K562 (cell line): ENCODE data around the gene SF3A2. TPM values are rescaled to one million over a fixed set of nuclear protein-coding genes. Genes with fewer than 3 reads are reported as not detected.
A peak's percentile ranks its signal among the peaks of the same experiment; 100 is the strongest.

Source experiments
- ATAC-seq: fragments of 200-7000 bp; cut with Tn5 transposase; 3 replicates; pipeline ENCODE4 v1.9.1; 2020; ENCODE audit warnings: moderate library complexity
- Bru-seq: library from RNA; stranded (reverse); fragments of 400-500 nt; gene quantifications from one replicate; lab custom pipeline; 2021; lab: Mats Ljungman, UMichigan
- BruChase-seq, 2 experiments: library from RNA; stranded (reverse); fragments of 400-500 nt; gene quantifications; one replicate each; lab custom pipeline; 2021; lab: Mats Ljungman, UMichigan
- BruUV-seq: library from RNA; stranded (reverse); fragments of 400-500 nt; replicated peaks from 2 replicates; lab custom pipeline; 2021; lab: Mats Ljungman, UMichigan
- CTCF ChIA-PET: fragments of 300-600 bp; formaldehyde crosslinking; extraction: SDS; loops from one replicate; lab custom pipeline; 2021; ENCODE audit warnings: low intra/inter-chr PET ratio; lab: Yijun Ruan, JAX
- POLR2A ChIA-PET: fragments of 300-600, 350-650 bp; sonication (Branson Sonifier 250); formaldehyde crosslinking; extraction: SDS; loops from one replicate; lab custom pipeline; 2021; ENCODE audit warnings: antibody characterized with exemption, inconsistent platforms; lab: Yijun Ruan, JAX
- DNase-seq, 4 experiments: peaks; one replicate each; pipeline versions ENCODE4 v3.0.0 to v3.0.0-alpha.2; 2011 to 2018; ENCODE audit warnings: low spot score in 3 of 4, mixed read lengths in 3 of 4; ENCODE audit errors: extremely low read depth in 1 of 4
- FAIRE-seq: peaks from 2 replicates; lab custom pipeline; 2011; peaks lifted over from hg19 to GRCh38; lab: Jason Lieb, UNC
- H2AFZ ChIP-seq: 2 replicates; pipeline ENCODE4 v1.6.0; 2011; ENCODE audit warnings: low read depth, low read length, control low read depth, inconsistent platforms
- H3K27ac ChIP-seq: fragments of 200-600 bp; 3 replicates; pipeline ENCODE4 v1.8.0; 2011; ENCODE audit warnings: low read depth, mild to moderate bottlenecking, control low read depth, inconsistent platforms, low read length, moderate library complexity, mixed read lengths; ENCODE audit errors: extremely low read depth
- H3K27me3 ChIP-seq, 2 experiments: fragments of 300-600 bp in 1 of 2; 2 replicates in 1 of 2; 3 replicates in 1 of 2; pipeline versions ENCODE4 v1.6.0 to v1.8.0; 2011; ENCODE audit warnings: inconsistent platforms in 2 of 2, low read length in 2 of 2, mild to moderate bottlenecking in 1 of 2, mixed read lengths in 1 of 2, moderate library complexity in 1 of 2; ENCODE audit not compliant: control insufficient read depth in 2 of 2, insufficient read depth in 2 of 2
- H3K36me3 ChIP-seq: fragments of 300-600 bp; 3 replicates; pipeline ENCODE4 v1.8.0; 2011; ENCODE audit warnings: mild to moderate bottlenecking, low read length, inconsistent platforms; ENCODE audit not compliant: control insufficient read depth, insufficient read depth
- H3K4me1 ChIP-seq, 2 experiments: fragments of 200-600 bp in 1 of 2; replicated peaks in 1 of 2; 2 replicates in 1 of 2; 3 replicates in 1 of 2; pipeline versions ENCODE4 v1.5.1 to v1.8.0; 2011; ENCODE audit warnings: inconsistent platforms in 2 of 2, low read length in 2 of 2, mild to moderate bottlenecking in 1 of 2, mixed read lengths in 1 of 2, moderate library complexity in 1 of 2; ENCODE audit not compliant: control insufficient read depth in 2 of 2, insufficient read depth in 2 of 2
- H3K4me2 ChIP-seq: 2 replicates; pipeline ENCODE4 v1.6.1; 2011; ENCODE audit warnings: low read length, control low read depth, inconsistent platforms, mixed read lengths; ENCODE audit not compliant: insufficient read depth
- H3K4me3 ChIP-seq: fragments of 200-600 bp; sonication (generic), shearing (Covaris generic); 2 replicates; pipeline ENCODE4 v1.5.1; 2016; ENCODE audit warnings: control low read depth, inconsistent platforms
- H3K79me2 ChIP-seq: fragments of 200-600 bp; 3 replicates; pipeline ENCODE4 v1.8.0; 2011; ENCODE audit warnings: low read length, inconsistent platforms; ENCODE audit not compliant: control insufficient read depth, insufficient read depth
- H3K9ac ChIP-seq, 2 experiments: 2 replicates each; pipeline versions ENCODE4 v1.6.0 to v1.6.1; 2011; ENCODE audit warnings: low read depth in 2 of 2, low read length in 2 of 2, control low read depth in 1 of 2, inconsistent platforms in 1 of 2, mild to moderate bottlenecking in 1 of 2, mixed read lengths in 1 of 2; ENCODE audit not compliant: insufficient read depth in 1 of 2
- H3K9me1 ChIP-seq: one replicate; pipeline ENCODE4 v1.6.0; 2011; ENCODE audit warnings: inconsistent platforms, mild to moderate bottlenecking, low read length, moderate library complexity; ENCODE audit not compliant: control insufficient read depth, insufficient read depth
- H3K9me3 ChIP-seq: replicated peaks from 2 replicates; pipeline ENCODE4 v1.5.1; 2011; ENCODE audit warnings: low read depth, low read length, inconsistent platforms; ENCODE audit not compliant: control insufficient read depth, insufficient read depth
- H4K20me1 ChIP-seq: replicated peaks from 2 replicates; pipeline ENCODE4 v1.6.1; 2011; ENCODE audit warnings: low read length, inconsistent platforms, mixed read lengths; ENCODE audit not compliant: control insufficient read depth, insufficient read depth
- BRD9 ChIP-seq: fragments of 450-650 bp; IDR thresholded peaks from 2 replicates; pipeline ENCODE4 v1.6.1; 2018; ENCODE audit warnings: low read depth; ENCODE audit not compliant: partially characterized antibody
- IFI16 ChIP-seq: fragments of 250-450 bp; sonication (Bioruptor Pico); IDR thresholded peaks from 2 replicates; pipeline ENCODE4 v2.1.2; 2022; ENCODE audit warnings: mild to moderate bottlenecking, inconsistent platforms
- NFE2 ChIP-seq: IDR thresholded peaks from 2 replicates; pipeline ENCODE4 v1.6.1; 2014; ENCODE audit warnings: antibody characterized with exemption, low read depth
- NFRKB ChIP-seq: fragments of 450-650 bp; IDR thresholded peaks from 2 replicates; pipeline ENCODE4 v1.6.1; 2016; ENCODE audit warnings: low read depth
- SP1 ChIP-seq: sonication (generic); formaldehyde crosslinking; IDR thresholded peaks from 2 replicates; pipeline ENCODE4 v1.8.1; 2022; ENCODE audit warnings: mild to moderate bottlenecking, missing genetic modification reagents
- TCF7 ChIP-seq: sonication (generic); IDR thresholded peaks from 2 replicates; pipeline ENCODE4 v1.6.1; 2016; ENCODE audit warnings: antibody characterized with exemption, borderline replicate concordance
- TOE1 ChIP-seq, 2 experiments: fragments of 450-650 bp in 1 of 2; sonication (generic) in 1 of 2; formaldehyde crosslinking in 1 of 2; IDR thresholded peaks; 2 replicates each; pipeline versions ENCODE4 v1.7.1 to v1.8.0; 2016 to 2022; ENCODE audit warnings: borderline replicate concordance in 2 of 2, mild to moderate bottlenecking in 2 of 2, antibody characterized with exemption in 1 of 2, inconsistent platforms in 1 of 2, low read depth in 1 of 2, missing genetic modification reagents in 1 of 2, moderate library complexity in 1 of 2
- ZNF174 ChIP-seq: fragments of 250-450 bp; sonication (Bioruptor Pico); IDR thresholded peaks from 2 replicates; pipeline ENCODE4 v1.4.0; 2020; ENCODE audit warnings: mild to moderate bottlenecking
- WGBS: fragments of 100-300 bp; shearing (Covaris generic); methylation state at CpG from one replicate; pipeline ENCODE4 v1.1.6; 2016; ENCODE audit warnings: low coverage, mixed read lengths; ENCODE audit not compliant: insufficient coverage; ENCODE audit errors: missing lambda C conversion rate; 5-methylcytosine and 5-hydroxymethylcytosine counted together
- in situ Hi-C: fragments of 300-500 bp; cut with MboI; formaldehyde crosslinking; loops from 4 replicates; pipeline ENCODE4 v1.15.0; 2018; ENCODE audit warnings: inconsistent platforms, mixed read lengths
- intact Hi-C: fragments of 100-400 bp; cut with micrococcal nuclease; formaldehyde crosslinking; loops from 2 replicates; pipeline ENCODE4 v1.14.2; 2022
- long read RNA-seq, 3 experiments: library from polyadenylated mRNA in 2 of 3; library from RNA in 1 of 3; unstranded in 2 of 3; stranded (forward) in 1 of 3; transcript quantifications; one replicate each; pipeline ENCODE4 v2.0.0, GENCODE V29; 2019 to 2022
- polyA minus RNA-seq, 3 experiments: library from RNA; depleted of rRNA, polyadenylated mRNA; stranded (reverse); fragments of >200 nt; gene quantifications; 2 replicates each; pipeline ENCODE4 v1.2.3, GENCODE V29; 2011
- polyA plus RNA-seq, 8 experiments: library from polyadenylated mRNA; depleted of rRNA in 4 of 8; stranded (reverse) in 5 of 8; unstranded in 3 of 8; fragments of >200 nt; fragmentation: Nextera tagmentation in 2 of 8; fragmentation: Illumina TruSeq in 1 of 8; extraction: Ambion mirVana in 2 of 8; extraction: Trizol in 1 of 8; gene quantifications; 2 replicates each; pipeline versions ENCODE4 v1.2.1 to v1.2.3, GENCODE V29; 2011 to 2014; ENCODE audit warnings: inconsistent platforms in 1 of 8, missing spikeins in 1 of 8
- total RNA-seq, 7 experiments: library from RNA; depleted of rRNA in 6 of 7; stranded (reverse); fragments of >200 nt in 6 of 7; fragmentation: Illumina TruSeq in 2 of 7; extraction: Trizol in 2 of 7; gene quantifications; 2 replicates each; pipeline versions ENCODE4 v1.2.1 to v1.2.3, GENCODE V29; 2011 to 2021; ENCODE audit warnings: low replicate concordance in 1 of 7
- TF ChIP-seq, protein P1 (sequence below): fragments of 200-800 bp; sonication (Bioruptor generic); IDR thresholded peaks from 2 replicates; pipeline ENCODE4 v1.6.1; 2017; ENCODE audit warnings: missing genetic modification characterization, missing compliant biosample characterization
- TF ChIP-seq, protein P2 (sequence below): fragments of 250-450 bp; sonication (Bioruptor Pico); IDR thresholded peaks from 2 replicates; pipeline ENCODE4 v1.9.0; 2021; ENCODE audit warnings: mild to moderate bottlenecking

Gene SF3A2, protein sequence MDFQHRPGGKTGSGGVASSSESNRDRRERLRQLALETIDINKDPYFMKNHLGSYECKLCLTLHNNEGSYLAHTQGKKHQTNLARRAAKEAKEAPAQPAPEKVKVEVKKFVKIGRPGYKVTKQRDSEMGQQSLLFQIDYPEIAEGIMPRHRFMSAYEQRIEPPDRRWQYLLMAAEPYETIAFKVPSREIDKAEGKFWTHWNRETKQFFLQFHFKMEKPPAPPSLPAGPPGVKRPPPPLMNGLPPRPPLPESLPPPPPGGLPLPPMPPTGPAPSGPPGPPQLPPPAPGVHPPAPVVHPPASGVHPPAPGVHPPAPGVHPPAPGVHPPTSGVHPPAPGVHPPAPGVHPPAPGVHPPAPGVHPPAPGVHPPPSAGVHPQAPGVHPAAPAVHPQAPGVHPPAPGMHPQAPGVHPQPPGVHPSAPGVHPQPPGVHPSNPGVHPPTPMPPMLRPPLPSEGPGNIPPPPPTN
- total RNA-seq (2011; cell fraction: chromatin; rRNA removed; ENCODE audit: low replicate concordance), result 112 and 366 TPM in 2 replicates
- 303 and 373 TPM in 2 replicates for total RNA-seq (2011; cell fraction: nucleolus; rRNA removed)
- 182 TPM in 2 replicates for total RNA-seq (2011; cell fraction: nucleoplasm; rRNA removed)
- total RNA-seq (2014; rRNA removed) (50.3 and 111 TPM in 2 replicates), total RNA-seq (2014; rRNA removed; fragmentation: Illumina TruSeq; extraction: Trizol) (4.5 and 5.8 TPM in 2 replicates), total RNA-seq (2015; rRNA removed; fragmentation: Illumina TruSeq; extraction: Trizol) (22.8 and 30.6 TPM in 2 replicates), total RNA-seq (2021) (181 and 194 TPM in 2 replicates), polyA plus RNA-seq (2011; rRNA removed) (7.9 and 21.0 TPM in 2 replicates), polyA plus RNA-seq (2014; fragmentation: Illumina TruSeq; extraction: Trizol) (44.6 and 119 TPM in 2 replicates), polyA plus RNA-seq (2014; fragmentation: Nextera tagmentation; extraction: Ambion mirVana) (under 1 TPM; 0.17 to 0.35 TPM), polyA plus RNA-seq (2014; rRNA removed) (45.9 and 46.7 TPM in 2 replicates), polyA minus RNA-seq (2011; rRNA and poly(A)+ RNA removed) (8.5 and 10.2 TPM in 2 replicates), Bru-seq, nascent RNA (percentile 87 among the genes with signal in this experiment), BruChase-seq, experiment 1, labeled RNA remaining after a 2-hour chase (percentile 83 among the genes with signal in this experiment), BruChase-seq, experiment 2, labeled RNA remaining after a 6-hour chase (percentile 85 among the genes with signal in this experiment)
- 11.3 and 12.6 TPM in 2 replicates for polyA plus RNA-seq (2011; cell fraction: cytosol; rRNA removed)
- 164 and 237 TPM in 2 replicates for polyA plus RNA-seq (2011; cell fraction: nucleus; rRNA removed)
- 142 and 173 TPM in 2 replicates for polyA plus RNA-seq (2012)
- 49.6 and 76.1 TPM in 2 replicates for polyA minus RNA-seq (2011; cell fraction: cytosol; rRNA and poly(A)+ RNA removed)
- polyA minus RNA-seq (2011; cell fraction: nucleus; rRNA and poly(A)+ RNA removed), result 127 and 137 TPM in 2 replicates
- long read RNA-seq, experiment 1, transcript SF3A2-201 (9 exons, 1,963 nt), result major isoform, 11 of 72 reads
- long read RNA-seq, experiment 1, partial matches to known transcripts, result 58 of 72 reads
- long read RNA-seq, experiment 1, other reads (novel, unspliced or antisense), result 3 of 72 reads
- long read RNA-seq, experiment 2, transcript SF3A2-201 (9 exons, 1,963 nt), result major isoform, 115 of 208 reads
- long read RNA-seq, experiment 2, partial matches to known transcripts, result 71 of 208 reads
- long read RNA-seq, experiment 2, other reads (novel, unspliced or antisense), result 20 of 208 reads
- long read RNA-seq, experiment 3, partial matches to known transcripts, result 0 of 4 reads
- long read RNA-seq, experiment 3, other reads (novel, unspliced or antisense), result 1 of 4 reads

DNA sequence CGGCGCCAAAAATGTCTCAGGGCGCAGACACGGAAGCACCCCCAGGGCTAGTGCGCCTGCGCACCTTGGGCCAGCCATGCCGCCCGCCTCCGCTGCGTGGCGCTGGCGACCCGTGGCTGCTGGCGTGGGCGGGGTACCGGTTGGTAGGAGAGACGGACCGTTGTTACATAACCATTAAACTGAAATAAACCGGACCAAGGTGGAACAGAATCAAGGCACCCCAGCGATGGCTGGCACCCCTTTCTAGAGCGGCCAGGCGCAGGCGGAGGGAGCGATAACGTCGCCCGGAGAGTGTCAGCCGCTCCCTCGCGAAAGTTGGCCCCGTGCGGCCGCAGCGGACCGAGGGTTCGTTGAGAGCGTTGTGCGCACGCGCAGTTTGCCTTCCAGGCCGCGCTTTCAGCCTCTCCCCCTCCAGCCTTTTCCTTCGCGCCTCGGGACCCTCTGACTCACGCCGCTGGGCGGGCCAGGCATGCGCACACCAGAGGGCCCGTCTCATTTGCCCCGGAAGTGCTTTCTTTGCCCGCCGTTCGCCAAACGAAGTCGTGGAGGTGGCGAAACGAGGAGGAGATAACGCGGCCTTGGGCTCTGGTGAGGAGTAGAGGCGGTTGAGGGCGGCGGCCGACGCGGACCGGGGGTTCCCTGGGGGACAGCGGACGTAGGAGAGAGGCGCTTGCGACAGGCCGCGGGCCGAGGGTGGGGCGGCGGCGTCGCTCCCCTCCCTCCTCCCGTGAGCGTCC is at the start of gene SF3A2, which contains the start of gene PLEKHJ1:
SF3A2 (plus strand) TSS at position 511 of the 737 bp plus-strand sequence. CDS start 6,595 bp downstream, outside the sequence.
PLEKHJ1 (minus strand) TSS at position 16 of the 737 bp plus-strand sequence. CDS start 81 bp downstream, outside the sequence.
- WGBS, result 2% methylated on average over 49 of the region's 80 CpGs
- Histone ChIP-seq H3K27me3 (no peaks in the 10 kb centered on the region), H3K9me3 (no peaks in the 10 kb centered on the region), H3K9me1 (peaks cover 17% of the 10 kb centered on the region), H3K4me1 (peaks cover 28 to 71% of the 10 kb centered on the region in 2 experiments), H4K20me1 (peaks cover 48% of the 10 kb centered on the region), H3K4me2 (peak within 1 kb of the TSS; percentile 94), H3K4me3 (peak within 1 kb of the TSS; percentile 97), H3K27ac (peak within 1 kb of the TSS; percentile 98), H3K79me2 (peaks cover 88% of the 10 kb centered on the region), H2AFZ (peak within 1 kb of the TSS; percentile 99), H3K36me3 (peaks cover 57% of the 10 kb centered on the region; the same call in 2 of the 3 replicates), H3K9ac (peak within 1 kb of the TSS; percentile 90 to 98)
- CTCF ChIA-PET, result interaction anchor here (0.6 to 1.5 kb wide), 6 partner anchors 28 to 375 kb away, joined by 3 to 6 read pairs (median 4); no protein-coding TSS in a partner anchor
- FAIRE-seq (peak; percentile 94), ATAC-seq (peak; percentile 83), DNase-seq (peak; percentile 95 to 98 (median 98))
- POLR2A ChIA-PET, result interaction anchor here (0.6 to 4.8 kb wide), 12 partner anchors 10 to 649 kb away, joined by 3 to 86 read pairs (median 4); no protein-coding TSS in a partner anchor
- intact Hi-C loops, result loop anchor here (1.0 to 2.0 kb wide), 4 partner anchors 26 to 155 kb away; no protein-coding TSS in a partner anchor
- BruUV-seq, result no TSS peak
- in situ Hi-C loops, result loop anchor here (5.0 to 10.0 kb wide), 3 partner anchors 36 to 161 kb away; no protein-coding TSS in a partner anchor
- TF ChIP-seq SP1 (CRISPR knock-in tag) (peak; percentile 96), TCF7 (peak; percentile 67; the same call in 1 of the 2 replicates), NFE2 (0 out of 2 replicates have a peak, but pooled peaks have one; percentile 3), ZNF174 (CRISPR knock-in tag) (0 out of 2 replicates have a peak, but pooled peaks have one; percentile 37), BRD9 (peak; percentile 85), NFRKB (peak; percentile 77), IFI16 (CRISPR knock-in tag) (no peak), TOE1 (IDR thresholded peaks at IDR 0.05; ENCODE audit: borderline replicate concordance) (peak; percentile 73; the same call in 1 of the 2 replicates), TOE1 (CRISPR knock-in tag; IDR thresholded peaks at IDR 0.05; ENCODE audit: borderline replicate concordance, low read depth) (0 out of 2 replicates have a peak, but pooled peaks have one; percentile 65)
- TF ChIP-seq, protein P1, sequence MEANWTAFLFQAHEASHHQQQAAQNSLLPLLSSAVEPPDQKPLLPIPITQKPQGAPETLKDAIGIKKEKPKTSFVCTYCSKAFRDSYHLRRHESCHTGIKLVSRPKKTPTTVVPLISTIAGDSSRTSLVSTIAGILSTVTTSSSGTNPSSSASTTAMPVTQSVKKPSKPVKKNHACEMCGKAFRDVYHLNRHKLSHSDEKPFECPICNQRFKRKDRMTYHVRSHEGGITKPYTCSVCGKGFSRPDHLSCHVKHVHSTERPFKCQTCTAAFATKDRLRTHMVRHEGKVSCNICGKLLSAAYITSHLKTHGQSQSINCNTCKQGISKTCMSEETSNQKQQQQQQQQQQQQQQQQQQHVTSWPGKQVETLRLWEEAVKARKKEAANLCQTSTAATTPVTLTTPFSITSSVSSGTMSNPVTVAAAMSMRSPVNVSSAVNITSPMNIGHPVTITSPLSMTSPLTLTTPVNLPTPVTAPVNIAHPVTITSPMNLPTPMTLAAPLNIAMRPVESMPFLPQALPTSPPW (CRISPR knock-in tag), result peak; percentile 77
- TF ChIP-seq, protein P2, sequence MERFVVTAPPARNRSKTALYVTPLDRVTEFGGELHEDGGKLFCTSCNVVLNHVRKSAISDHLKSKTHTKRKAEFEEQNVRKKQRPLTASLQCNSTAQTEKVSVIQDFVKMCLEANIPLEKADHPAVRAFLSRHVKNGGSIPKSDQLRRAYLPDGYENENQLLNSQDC, result no peak
